Subcutaneous adipose tissue (tissue), 4 donors: Measurements from ENCODE around the gene NDUFAF5. TPM values are rescaled to one million over a fixed set of nuclear protein-coding genes. Genes with fewer than 3 reads are reported as not detected.

ENCODE experiments used
- total RNA-seq, 4 donors: library from RNA; depleted of rRNA; stranded (reverse); fragments of >200 nt; gene quantifications; one replicate each; pipeline ENCODE4 v1.1.0, GENCODE V29; 2016
- TF ChIP-seq, protein P1 (sequence below): fragments of 450-650 bp; IDR thresholded peaks from one replicate; pipeline ENCODE4 v1.5.1; 2016; ENCODE audit warnings: low read depth, mild to moderate bottlenecking, control low read depth, antibody characterized with exemption, moderate library complexity

The NDUFAF5 gene
- total RNA-seq, 4 donors from 2014 or later = 12.3 to 42.4 (median 26.9) TPM

DNA sequence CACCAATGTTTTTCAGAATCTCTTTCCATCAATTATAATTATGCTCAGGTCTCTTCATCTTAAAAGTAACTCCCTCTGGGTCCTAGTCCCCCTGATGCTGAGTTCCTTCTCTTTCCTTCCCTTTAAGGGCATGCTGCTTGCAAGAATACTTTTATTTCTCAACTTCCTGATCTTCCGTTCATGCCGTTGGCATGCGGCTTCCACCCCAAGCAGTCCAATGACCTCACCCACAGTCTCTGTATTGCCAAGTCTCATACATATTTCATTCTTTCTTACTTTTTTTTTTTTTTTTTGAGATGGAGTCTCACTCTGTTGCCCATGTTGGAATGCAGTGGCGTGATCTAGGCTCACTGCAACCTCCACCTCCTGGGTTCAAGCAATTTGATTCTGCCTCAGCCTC lies 83.5 kb downstream of the NDUFAF5 start:
- TF ChIP-seq, protein P1, sequence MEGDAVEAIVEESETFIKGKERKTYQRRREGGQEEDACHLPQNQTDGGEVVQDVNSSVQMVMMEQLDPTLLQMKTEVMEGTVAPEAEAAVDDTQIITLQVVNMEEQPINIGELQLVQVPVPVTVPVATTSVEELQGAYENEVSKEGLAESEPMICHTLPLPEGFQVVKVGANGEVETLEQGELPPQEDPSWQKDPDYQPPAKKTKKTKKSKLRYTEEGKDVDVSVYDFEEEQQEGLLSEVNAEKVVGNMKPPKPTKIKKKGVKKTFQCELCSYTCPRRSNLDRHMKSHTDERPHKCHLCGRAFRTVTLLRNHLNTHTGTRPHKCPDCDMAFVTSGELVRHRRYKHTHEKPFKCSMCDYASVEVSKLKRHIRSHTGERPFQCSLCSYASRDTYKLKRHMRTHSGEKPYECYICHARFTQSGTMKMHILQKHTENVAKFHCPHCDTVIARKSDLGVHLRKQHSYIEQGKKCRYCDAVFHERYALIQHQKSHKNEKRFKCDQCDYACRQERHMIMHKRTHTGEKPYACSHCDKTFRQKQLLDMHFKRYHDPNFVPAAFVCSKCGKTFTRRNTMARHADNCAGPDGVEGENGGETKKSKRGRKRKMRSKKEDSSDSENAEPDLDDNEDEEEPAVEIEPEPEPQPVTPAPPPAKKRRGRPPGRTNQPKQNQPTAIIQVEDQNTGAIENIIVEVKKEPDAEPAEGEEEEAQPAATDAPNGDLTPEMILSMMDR = no peak

DNA sequence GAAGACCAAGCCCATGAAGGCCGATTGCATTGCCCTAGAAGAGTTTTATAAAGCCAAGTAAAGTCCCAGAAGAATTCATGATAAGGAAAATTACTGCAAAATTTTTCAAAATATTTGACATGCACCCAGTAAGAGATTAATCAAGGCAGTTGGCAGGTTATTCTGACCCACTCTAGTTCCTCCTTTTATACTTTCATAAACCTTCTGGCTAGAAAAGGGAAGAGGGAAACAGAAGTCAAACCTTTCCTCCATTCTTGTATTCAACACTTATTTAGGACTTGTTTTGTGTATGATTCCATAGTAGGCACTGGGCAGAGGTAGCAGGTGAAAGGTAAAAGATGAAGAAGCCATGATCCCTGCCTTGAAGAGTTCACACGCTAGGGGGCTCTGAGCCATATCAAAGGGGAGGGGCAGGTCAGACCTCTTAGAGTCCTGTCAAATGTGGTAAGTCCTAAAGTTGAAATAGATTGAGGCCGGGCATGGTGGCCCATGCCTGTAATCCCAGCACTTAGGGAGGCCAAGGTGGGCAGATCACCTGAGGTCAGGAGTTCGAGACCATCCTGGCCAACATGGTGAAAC lies 85.4 kb downstream of the NDUFAF5 start:
- TF ChIP-seq, protein P1 = no peak

Other genes with a start within 250 kb of the NDUFAF5 start
- 10 to 100 TPM in 3 of 4 donors, 1 to 10 TPM in 1; 9.5 to 23.7 (median 11.8) TPM for gene TASP1, start 146.1 kb upstream of the NDUFAF5 start, total RNA-seq
- gene ESF1, start 109 bp upstream of the NDUFAF5 start, total RNA-seq = 10 to 100 TPM; 13.0 to 26.7 (median 16.6) TPM
- gene SEL1L2, start 205.6 kb downstream of the NDUFAF5 start, total RNA-seq = 1 to 10 TPM in 2 of 4 donors, not detected in 2; 1.1 to 3.6 TPM
- 10 to 100 TPM in 1 of 4 donors, 1 to 10 TPM in 3; 2.9 to 11.3 (median 8.0) TPM for gene MACROD2, start 210.5 kb downstream of the NDUFAF5 start, total RNA-seq